Measurements from ENCODE around the gene SCN1A.

- TF ChIP-seq CTCF (conservative IDR thresholded peaks at IDR 0.05; ENCODE audit: low read depth, low read length): no peak
- no peak for TF ChIP-seq RFX5 (IDR thresholded peaks at IDR 0.05; ENCODE audit: low read depth, low read length)
- no peak for TF ChIP-seq CEBPB (IDR thresholded peaks at IDR 0.05; ENCODE audit: low read depth, low read length)
- TF ChIP-seq, protein P1, sequence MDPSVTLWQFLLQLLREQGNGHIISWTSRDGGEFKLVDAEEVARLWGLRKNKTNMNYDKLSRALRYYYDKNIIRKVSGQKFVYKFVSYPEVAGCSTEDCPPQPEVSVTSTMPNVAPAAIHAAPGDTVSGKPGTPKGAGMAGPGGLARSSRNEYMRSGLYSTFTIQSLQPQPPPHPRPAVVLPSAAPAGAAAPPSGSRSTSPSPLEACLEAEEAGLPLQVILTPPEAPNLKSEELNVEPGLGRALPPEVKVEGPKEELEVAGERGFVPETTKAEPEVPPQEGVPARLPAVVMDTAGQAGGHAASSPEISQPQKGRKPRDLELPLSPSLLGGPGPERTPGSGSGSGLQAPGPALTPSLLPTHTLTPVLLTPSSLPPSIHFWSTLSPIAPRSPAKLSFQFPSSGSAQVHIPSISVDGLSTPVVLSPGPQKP (IDR thresholded peaks at IDR 0.05; ENCODE audit: borderline replicate concordance, low read depth, low read length): no peak
Measured at GRCh38 chr2:166000401-166000800, 127.4 kb downstream of the SCN1A start.
